ENCODE data around the gene ATXN2.

DNA sequence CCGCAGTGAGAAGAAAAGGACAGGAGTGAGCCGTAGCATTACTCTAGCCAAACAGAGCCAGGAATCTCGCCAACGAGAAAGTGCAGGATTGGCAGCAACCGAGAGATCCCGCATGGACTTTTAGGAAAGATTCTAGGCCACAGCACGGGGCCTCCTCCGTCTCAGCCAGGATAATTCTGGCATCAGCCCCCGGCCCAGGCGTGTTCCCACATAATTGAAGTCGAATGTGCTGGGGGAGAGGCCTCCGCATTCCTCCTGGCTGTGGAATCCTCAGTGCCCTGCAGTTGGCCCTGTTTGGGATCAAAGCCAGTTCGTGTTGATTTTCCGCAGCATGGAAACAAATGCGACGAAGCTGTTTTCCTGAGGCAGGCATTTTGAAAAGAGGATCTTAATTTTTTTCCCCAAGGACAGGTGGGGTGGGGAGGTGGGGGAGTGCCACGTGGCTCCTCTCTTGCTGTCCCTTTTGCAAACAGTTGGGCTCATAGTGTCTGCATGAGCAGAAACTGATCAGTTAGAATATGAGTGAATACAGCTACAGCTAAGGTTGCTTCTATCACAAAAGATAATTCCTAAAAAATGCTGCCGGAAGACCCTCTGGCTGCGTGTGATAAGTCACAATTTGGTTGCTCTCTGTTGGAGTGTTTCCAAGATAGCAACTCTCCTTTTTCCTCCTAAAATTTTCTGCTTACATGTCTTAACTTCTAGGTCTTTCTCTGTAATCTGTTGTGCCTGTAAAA, 37.3 kb upstream of the ATXN2 start:
- TF ChIP-seq, protein P1, sequence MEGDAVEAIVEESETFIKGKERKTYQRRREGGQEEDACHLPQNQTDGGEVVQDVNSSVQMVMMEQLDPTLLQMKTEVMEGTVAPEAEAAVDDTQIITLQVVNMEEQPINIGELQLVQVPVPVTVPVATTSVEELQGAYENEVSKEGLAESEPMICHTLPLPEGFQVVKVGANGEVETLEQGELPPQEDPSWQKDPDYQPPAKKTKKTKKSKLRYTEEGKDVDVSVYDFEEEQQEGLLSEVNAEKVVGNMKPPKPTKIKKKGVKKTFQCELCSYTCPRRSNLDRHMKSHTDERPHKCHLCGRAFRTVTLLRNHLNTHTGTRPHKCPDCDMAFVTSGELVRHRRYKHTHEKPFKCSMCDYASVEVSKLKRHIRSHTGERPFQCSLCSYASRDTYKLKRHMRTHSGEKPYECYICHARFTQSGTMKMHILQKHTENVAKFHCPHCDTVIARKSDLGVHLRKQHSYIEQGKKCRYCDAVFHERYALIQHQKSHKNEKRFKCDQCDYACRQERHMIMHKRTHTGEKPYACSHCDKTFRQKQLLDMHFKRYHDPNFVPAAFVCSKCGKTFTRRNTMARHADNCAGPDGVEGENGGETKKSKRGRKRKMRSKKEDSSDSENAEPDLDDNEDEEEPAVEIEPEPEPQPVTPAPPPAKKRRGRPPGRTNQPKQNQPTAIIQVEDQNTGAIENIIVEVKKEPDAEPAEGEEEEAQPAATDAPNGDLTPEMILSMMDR (IDR thresholded peaks at IDR 0.05) = no peak
- TF ChIP-seq POLR2A (IDR thresholded peaks at IDR 0.05) = no peak

All from thyroid gland (tissue), 4 donors.